WTC11 (cell line): ENCODE results near the gene ECHS1. TPM values are rescaled to one million over a fixed set of nuclear protein-coding genes. Genes with fewer than 3 reads are reported as not detected.

ENCODE experiments used
- ATAC-seq: fragments of 200-7000 bp; cut with Tn5 transposase; 2 replicates; pipeline ENCODE4 v1.10.0; 2021; ENCODE audit warnings: mild to moderate bottlenecking, moderate library complexity
- CTCF ChIA-PET: fragments of 300-600 bp; sonication (Branson Sonifier 250); formaldehyde crosslinking; loops from one replicate; lab custom pipeline; 2021; ENCODE audit warnings: antibody characterized with exemption; lab: Charles Lee
- POLR2A ChIA-PET: fragments of 350-600 bp; sonication (Branson Sonifier 250); formaldehyde crosslinking; loops from one replicate; lab custom pipeline; 2021; ENCODE audit warnings: antibody characterized with exemption; lab: Charles Lee
- DNase-seq: peaks from one replicate; pipeline ENCODE4 v3.0.0; 2021; ENCODE audit warnings: low spot score
- H3K27ac Mint-ChIP-seq: 2 replicates; pipeline ENCODE4 v1.8.0; 2021; ENCODE audit warnings: mixed read lengths
- H3K27me3 Mint-ChIP-seq: 2 replicates; pipeline ENCODE4 v1.8.0; 2021; ENCODE audit warnings: low read depth, mild to moderate bottlenecking, moderate library complexity, mixed read lengths
- H3K36me3 Mint-ChIP-seq: 2 replicates; pipeline ENCODE4 v1.8.0; 2021; ENCODE audit warnings: mixed read lengths
- H3K4me1 Mint-ChIP-seq: 2 replicates; pipeline ENCODE4 v1.8.0; 2022; ENCODE audit warnings: mixed read lengths
- H3K4me3 Mint-ChIP-seq: 2 replicates; pipeline ENCODE4 v1.8.0; 2021; ENCODE audit warnings: mild to moderate bottlenecking, moderate library complexity, mixed read lengths
- H3K9me3 Mint-ChIP-seq: 2 replicates; pipeline ENCODE4 v1.8.0; 2021; ENCODE audit warnings: mixed read lengths
- CBFB ChIP-seq: sonication (generic); formaldehyde crosslinking; IDR thresholded peaks from 2 replicates; pipeline ENCODE4 v1.8.1; 2022; ENCODE audit warnings: mild to moderate bottlenecking, low read depth, missing genetic modification reagents
- JAZF1 ChIP-seq: fragments of 250-450 bp; sonication (Bioruptor Pico); IDR thresholded peaks from 2 replicates; pipeline ENCODE4 v1.9.0; 2021; ENCODE audit warnings: moderate library complexity, mild to moderate bottlenecking, inconsistent platforms
- NFATC4 ChIP-seq: fragments of 250-450 bp; sonication (Bioruptor Pico); IDR thresholded peaks from 2 replicates; pipeline ENCODE4 v1.9.0; 2021; ENCODE audit warnings: mild to moderate bottlenecking
- RORB ChIP-seq: fragments of 250-450 bp; sonication (Bioruptor Pico); IDR thresholded peaks from 2 replicates; pipeline ENCODE4 v1.9.0; 2021; ENCODE audit warnings: mild to moderate bottlenecking
- TP53 ChIP-seq: sonication (generic); formaldehyde crosslinking; IDR thresholded peaks from 2 replicates; pipeline ENCODE4 v1.8.1; 2023; ENCODE audit warnings: mild to moderate bottlenecking, missing genetic modification reagents
- ZNF263 ChIP-seq: sonication (generic); formaldehyde crosslinking; IDR thresholded peaks from 2 replicates; pipeline ENCODE4 v1.8.1; 2022; ENCODE audit warnings: low read depth, mild to moderate bottlenecking, moderate library complexity, missing genetic modification reagents
- ZNF317 ChIP-seq: sonication (generic); formaldehyde crosslinking; IDR thresholded peaks from 2 replicates; pipeline ENCODE4 v1.8.1; 2023; ENCODE audit warnings: low read depth, mild to moderate bottlenecking, moderate library complexity, missing genetic modification reagents, borderline replicate concordance
- total RNA-seq: library from RNA; stranded (reverse); gene quantifications from 3 replicates; pipeline ENCODE4 v1.2.3, GENCODE V29; 2021
- TF ChIP-seq, protein P1 (sequence below): sonication (generic); formaldehyde crosslinking; IDR thresholded peaks from 2 replicates; pipeline ENCODE4 v1.8.0; 2022; ENCODE audit warnings: mild to moderate bottlenecking, missing genetic modification reagents
- TF ChIP-seq, protein P2 (sequence below): sonication (generic); formaldehyde crosslinking; IDR thresholded peaks from 2 replicates; pipeline ENCODE4 v1.8.1; 2022; ENCODE audit warnings: missing genetic modification reagents, borderline replicate concordance
- TF ChIP-seq, protein P3 (sequence below): sonication (generic); formaldehyde crosslinking; IDR thresholded peaks from 2 replicates; pipeline ENCODE4 v1.8.1; 2022; ENCODE audit warnings: low read depth, mild to moderate bottlenecking, moderate library complexity, missing genetic modification reagents, borderline replicate concordance
- TF ChIP-seq, protein P4 (sequence below): sonication (generic); formaldehyde crosslinking; IDR thresholded peaks from 2 replicates; pipeline ENCODE4 v1.8.0; 2023; ENCODE audit warnings: mild to moderate bottlenecking, missing genetic modification reagents
- TF ChIP-seq, protein P5 (sequence below): fragments of 250-450 bp; sonication (Bioruptor Pico); IDR thresholded peaks from 2 replicates; pipeline ENCODE4 v1.9.0; 2021; ENCODE audit warnings: mild to moderate bottlenecking
- TF ChIP-seq, protein P6 (sequence below): sonication (generic); formaldehyde crosslinking; IDR thresholded peaks from 2 replicates; pipeline ENCODE4 v1.8.1; 2022; ENCODE audit warnings: mild to moderate bottlenecking, moderate library complexity, missing genetic modification reagents
- TF ChIP-seq, protein P7 (sequence below): sonication (generic); formaldehyde crosslinking; IDR thresholded peaks from 2 replicates; pipeline ENCODE4 v1.8.0; 2022; ENCODE audit warnings: missing genetic modification reagents

The ECHS1 gene
- total RNA-seq, 1 experiment from 2014 or later, result 84.1 TPM

DNA sequence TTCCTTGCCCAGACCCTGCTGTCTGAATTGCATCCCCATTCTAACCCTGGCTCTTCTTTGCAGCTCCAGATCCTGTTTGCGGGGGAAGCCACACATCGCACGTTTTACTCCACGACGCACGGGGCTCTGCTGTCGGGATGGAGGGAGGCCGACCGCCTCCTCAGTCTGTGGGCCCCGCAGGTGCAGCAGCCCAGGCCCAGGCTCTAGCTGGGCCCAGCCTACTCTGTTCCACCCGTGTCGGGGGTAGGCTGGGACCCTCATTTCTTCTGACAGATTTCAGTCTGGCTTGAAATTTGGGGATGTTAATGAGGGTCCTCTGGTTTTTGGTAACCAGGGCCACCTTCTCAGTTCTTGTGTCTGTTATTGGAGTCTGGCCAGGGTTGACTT is 18.1 kb upstream of the ECHS1 start:
- ATAC-seq, result no peak
- TF ChIP-seq CBFB (CRISPR knock-in tag) (no peak), JAZF1 (no peak), ZNF263 (no peak), ZNF317 (CRISPR knock-in tag) (no peak), TP53 (CRISPR knock-in tag) (no peak), RORB (CRISPR knock-in tag) (no peak), NFATC4 (CRISPR knock-in tag) (no peak)
- TF ChIP-seq, protein P1, sequence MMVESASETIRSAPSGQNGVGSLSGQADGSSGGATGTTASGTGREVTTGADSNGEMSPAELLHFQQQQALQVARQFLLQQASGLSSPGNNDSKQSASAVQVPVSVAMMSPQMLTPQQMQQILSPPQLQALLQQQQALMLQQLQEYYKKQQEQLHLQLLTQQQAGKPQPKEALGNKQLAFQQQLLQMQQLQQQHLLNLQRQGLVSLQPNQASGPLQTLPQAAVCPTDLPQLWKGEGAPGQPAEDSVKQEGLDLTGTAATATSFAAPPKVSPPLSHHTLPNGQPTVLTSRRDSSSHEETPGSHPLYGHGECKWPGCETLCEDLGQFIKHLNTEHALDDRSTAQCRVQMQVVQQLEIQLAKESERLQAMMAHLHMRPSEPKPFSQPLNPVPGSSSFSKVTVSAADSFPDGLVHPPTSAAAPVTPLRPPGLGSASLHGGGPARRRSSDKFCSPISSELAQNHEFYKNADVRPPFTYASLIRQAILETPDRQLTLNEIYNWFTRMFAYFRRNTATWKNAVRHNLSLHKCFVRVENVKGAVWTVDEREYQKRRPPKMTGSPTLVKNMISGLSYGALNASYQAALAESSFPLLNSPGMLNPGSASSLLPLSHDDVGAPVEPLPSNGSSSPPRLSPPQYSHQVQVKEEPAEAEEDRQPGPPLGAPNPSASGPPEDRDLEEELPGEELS, result no peak
- TF ChIP-seq, protein P2, sequence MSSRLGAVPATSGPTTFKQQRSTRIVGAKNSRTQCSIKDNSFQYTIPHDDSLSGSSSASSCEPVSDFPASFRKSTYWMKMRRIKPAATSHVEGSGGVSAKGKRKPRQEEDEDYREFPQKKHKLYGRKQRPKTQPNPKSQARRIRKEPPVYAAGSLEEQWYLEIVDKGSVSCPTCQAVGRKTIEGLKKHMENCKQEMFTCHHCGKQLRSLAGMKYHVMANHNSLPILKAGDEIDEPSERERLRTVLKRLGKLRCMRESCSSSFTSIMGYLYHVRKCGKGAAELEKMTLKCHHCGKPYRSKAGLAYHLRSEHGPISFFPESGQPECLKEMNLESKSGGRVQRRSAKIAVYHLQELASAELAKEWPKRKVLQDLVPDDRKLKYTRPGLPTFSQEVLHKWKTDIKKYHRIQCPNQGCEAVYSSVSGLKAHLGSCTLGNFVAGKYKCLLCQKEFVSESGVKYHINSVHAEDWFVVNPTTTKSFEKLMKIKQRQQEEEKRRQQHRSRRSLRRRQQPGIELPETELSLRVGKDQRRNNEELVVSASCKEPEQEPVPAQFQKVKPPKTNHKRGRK (CRISPR knock-in tag), result no peak
- TF ChIP-seq, protein P3, sequence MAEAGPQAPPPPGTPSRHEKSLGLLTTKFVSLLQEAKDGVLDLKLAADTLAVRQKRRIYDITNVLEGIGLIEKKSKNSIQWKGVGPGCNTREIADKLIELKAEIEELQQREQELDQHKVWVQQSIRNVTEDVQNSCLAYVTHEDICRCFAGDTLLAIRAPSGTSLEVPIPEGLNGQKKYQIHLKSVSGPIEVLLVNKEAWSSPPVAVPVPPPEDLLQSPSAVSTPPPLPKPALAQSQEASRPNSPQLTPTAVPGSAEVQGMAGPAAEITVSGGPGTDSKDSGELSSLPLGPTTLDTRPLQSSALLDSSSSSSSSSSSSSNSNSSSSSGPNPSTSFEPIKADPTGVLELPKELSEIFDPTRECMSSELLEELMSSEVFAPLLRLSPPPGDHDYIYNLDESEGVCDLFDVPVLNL (CRISPR knock-in tag), result no peak
- TF ChIP-seq, protein P4, sequence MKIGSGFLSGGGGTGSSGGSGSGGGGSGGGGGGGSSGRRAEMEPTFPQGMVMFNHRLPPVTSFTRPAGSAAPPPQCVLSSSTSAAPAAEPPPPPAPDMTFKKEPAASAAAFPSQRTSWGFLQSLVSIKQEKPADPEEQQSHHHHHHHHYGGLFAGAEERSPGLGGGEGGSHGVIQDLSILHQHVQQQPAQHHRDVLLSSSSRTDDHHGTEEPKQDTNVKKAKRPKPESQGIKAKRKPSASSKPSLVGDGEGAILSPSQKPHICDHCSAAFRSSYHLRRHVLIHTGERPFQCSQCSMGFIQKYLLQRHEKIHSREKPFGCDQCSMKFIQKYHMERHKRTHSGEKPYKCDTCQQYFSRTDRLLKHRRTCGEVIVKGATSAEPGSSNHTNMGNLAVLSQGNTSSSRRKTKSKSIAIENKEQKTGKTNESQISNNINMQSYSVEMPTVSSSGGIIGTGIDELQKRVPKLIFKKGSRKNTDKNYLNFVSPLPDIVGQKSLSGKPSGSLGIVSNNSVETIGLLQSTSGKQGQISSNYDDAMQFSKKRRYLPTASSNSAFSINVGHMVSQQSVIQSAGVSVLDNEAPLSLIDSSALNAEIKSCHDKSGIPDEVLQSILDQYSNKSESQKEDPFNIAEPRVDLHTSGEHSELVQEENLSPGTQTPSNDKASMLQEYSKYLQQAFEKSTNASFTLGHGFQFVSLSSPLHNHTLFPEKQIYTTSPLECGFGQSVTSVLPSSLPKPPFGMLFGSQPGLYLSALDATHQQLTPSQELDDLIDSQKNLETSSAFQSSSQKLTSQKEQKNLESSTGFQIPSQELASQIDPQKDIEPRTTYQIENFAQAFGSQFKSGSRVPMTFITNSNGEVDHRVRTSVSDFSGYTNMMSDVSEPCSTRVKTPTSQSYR (CRISPR knock-in tag), result no peak
- TF ChIP-seq, protein P5, sequence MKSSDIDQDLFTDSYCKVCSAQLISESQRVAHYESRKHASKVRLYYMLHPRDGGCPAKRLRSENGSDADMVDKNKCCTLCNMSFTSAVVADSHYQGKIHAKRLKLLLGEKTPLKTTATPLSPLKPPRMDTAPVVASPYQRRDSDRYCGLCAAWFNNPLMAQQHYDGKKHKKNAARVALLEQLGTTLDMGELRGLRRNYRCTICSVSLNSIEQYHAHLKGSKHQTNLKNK (CRISPR knock-in tag), result no peak
- TF ChIP-seq, protein P6, sequence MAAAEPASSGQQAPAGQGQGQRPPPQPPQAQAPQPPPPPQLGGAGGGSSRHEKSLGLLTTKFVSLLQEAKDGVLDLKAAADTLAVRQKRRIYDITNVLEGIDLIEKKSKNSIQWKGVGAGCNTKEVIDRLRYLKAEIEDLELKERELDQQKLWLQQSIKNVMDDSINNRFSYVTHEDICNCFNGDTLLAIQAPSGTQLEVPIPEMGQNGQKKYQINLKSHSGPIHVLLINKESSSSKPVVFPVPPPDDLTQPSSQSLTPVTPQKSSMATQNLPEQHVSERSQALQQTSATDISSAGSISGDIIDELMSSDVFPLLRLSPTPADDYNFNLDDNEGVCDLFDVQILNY (CRISPR knock-in tag), result no peak
- TF ChIP-seq, protein P7, sequence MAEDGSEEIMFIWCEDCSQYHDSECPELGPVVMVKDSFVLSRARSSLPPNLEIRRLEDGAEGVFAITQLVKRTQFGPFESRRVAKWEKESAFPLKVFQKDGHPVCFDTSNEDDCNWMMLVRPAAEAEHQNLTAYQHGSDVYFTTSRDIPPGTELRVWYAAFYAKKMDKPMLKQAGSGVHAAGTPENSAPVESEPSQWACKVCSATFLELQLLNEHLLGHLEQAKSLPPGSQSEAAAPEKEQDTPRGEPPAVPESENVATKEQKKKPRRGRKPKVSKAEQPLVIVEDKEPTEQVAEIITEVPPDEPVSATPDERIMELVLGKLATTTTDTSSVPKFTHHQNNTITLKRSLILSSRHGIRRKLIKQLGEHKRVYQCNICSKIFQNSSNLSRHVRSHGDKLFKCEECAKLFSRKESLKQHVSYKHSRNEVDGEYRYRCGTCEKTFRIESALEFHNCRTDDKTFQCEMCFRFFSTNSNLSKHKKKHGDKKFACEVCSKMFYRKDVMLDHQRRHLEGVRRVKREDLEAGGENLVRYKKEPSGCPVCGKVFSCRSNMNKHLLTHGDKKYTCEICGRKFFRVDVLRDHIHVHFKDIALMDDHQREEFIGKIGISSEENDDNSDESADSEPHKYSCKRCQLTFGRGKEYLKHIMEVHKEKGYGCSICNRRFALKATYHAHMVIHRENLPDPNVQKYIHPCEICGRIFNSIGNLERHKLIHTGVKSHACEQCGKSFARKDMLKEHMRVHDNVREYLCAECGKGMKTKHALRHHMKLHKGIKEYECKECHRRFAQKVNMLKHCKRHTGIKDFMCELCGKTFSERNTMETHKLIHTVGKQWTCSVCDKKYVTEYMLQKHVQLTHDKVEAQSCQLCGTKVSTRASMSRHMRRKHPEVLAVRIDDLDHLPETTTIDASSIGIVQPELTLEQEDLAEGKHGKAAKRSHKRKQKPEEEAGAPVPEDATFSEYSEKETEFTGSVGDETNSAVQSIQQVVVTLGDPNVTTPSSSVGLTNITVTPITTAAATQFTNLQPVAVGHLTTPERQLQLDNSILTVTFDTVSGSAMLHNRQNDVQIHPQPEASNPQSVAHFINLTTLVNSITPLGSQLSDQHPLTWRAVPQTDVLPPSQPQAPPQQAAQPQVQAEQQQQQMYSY (CRISPR knock-in tag), result no peak
- TF ChIP-seq, all 79 proteins: peak for 0
- Mint-ChIP-seq H3K27me3 (no peaks in the 10 kb centered on the region; the same call in 1 of the 2 replicates), H3K4me3 (no peak overlapping the region), H3K36me3 (peaks cover 4% of the 10 kb centered on the region), H3K9me3 (no peaks in the 10 kb centered on the region), H3K4me1 (peaks cover 11% of the 10 kb centered on the region), H3K27ac (no peak overlapping the region)
- DNase-seq, result no peak
- CTCF ChIA-PET, result no interaction called here
- POLR2A ChIA-PET, result no interaction called here
